Measurements from ENCODE around the gene ZNF565.

- TF ChIP-seq CTCF (IDR thresholded peaks at IDR 0.05) (no peak), POLR2A (IDR thresholded peaks at IDR 0.05) (no peak)
These were observed 63.1 kb downstream of the ZNF565 start for GRCh38 chr19:36151144-36152018.

All from Peyer's patch (tissue), 4 donors.